Stomach (tissue), 4 donors: Measurements from ENCODE around the gene QPCT.

Source experiments
- CTCF ChIP-seq, 7 experiments: fragments of 450-650 bp in 4 of 7; fragments of 200-600 bp in 3 of 7; sonication (generic) in 3 of 7; IDR thresholded peaks; one replicate each; pipeline ENCODE4 v1.5.1; 2016 to 2019; ENCODE audit warnings: antibody characterized with exemption in 7 of 7, control low read depth in 2 of 7, mild to moderate bottlenecking in 1 of 7
- POLR2A ChIP-seq, 4 donors: fragments of 450-650 bp; IDR thresholded peaks; one replicate each; pipeline ENCODE4 v1.6.1; 2016; ENCODE audit warnings: antibody characterized with exemption in 4 of 4, control low read depth in 2 of 4, mild to moderate bottlenecking in 1 of 4, moderate library complexity in 1 of 4

DNA sequence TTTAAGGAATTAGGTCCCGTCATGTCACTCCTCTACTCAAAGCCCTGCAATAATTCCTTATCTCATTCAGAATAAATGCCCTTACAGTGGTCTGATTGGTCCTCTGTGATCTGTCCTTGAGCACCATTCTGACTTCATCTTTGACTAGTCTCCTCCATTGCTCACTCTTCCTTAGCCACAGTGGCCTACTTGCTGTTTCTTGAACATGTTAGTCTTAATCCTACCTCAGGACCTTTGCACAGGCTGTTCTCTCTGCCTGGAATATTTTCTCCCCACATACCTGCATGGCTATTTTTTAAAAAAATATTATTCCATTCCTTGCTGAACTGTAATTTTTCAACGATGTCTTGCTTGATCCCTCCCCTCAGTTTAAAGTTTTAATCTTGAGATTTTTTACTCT, 48.0 kb downstream of the QPCT start:
- TF ChIP-seq CTCF (IDR thresholded peaks at IDR 0.05) (no peak), POLR2A (IDR thresholded peaks at IDR 0.05) (no peak)
